GM23338 (cell line): ENCODE data around the gene ERF. TPM values are rescaled to one million over a fixed set of nuclear protein-coding genes. Genes with fewer than 3 reads are reported as not detected.
A peak's percentile ranks its signal among the peaks of the same experiment; 100 is the strongest.

Experiments
- ATAC-seq: fragments of 200-7000 bp; cut with Tn5 transposase; 3 replicates; pipeline ENCODE4 v1.9.1; 2020
- DNase-seq: peaks from one replicate; pipeline ENCODE4 v3.0.0-alpha.2; 2015; ENCODE audit warnings: low spot score
- H2AFZ ChIP-seq: fragments of 200-600 bp; sonication (generic); 2 replicates; pipeline ENCODE4 v1.8.0; 2016; ENCODE audit warnings: antibody characterized with exemption, mild to moderate bottlenecking, moderate library complexity
- H3F3A ChIP-seq: fragments of 200-600 bp; sonication (generic); replicated peaks from 2 replicates; pipeline ENCODE4 v1.8.0; 2017; ENCODE audit warnings: antibody characterized with exemption, mixed run types, low read depth
- H3K27ac ChIP-seq: fragments of 200-600 bp; sonication (generic); 2 replicates; pipeline ENCODE4 v1.6.1; 2016; ENCODE audit warnings: low read depth
- H3K27me3 ChIP-seq: fragments of 200-600 bp; sonication (generic); 2 replicates; pipeline ENCODE4 v1.8.0; 2016; ENCODE audit warnings: mild to moderate bottlenecking, mixed run types, moderate library complexity; ENCODE audit not compliant: insufficient read depth
- H3K36me3 ChIP-seq: fragments of 200-600 bp; sonication (generic); 2 replicates; pipeline ENCODE4 v1.8.0; 2016; ENCODE audit warnings: mild to moderate bottlenecking; ENCODE audit not compliant: insufficient read depth
- H3K4me1 ChIP-seq: fragments of 200-600 bp; sonication (generic); 2 replicates; pipeline ENCODE4 v1.8.0; 2016; ENCODE audit warnings: mild to moderate bottlenecking, moderate library complexity; ENCODE audit not compliant: insufficient read depth
- H3K4me2 ChIP-seq: fragments of 200-600 bp; sonication (generic); 2 replicates; pipeline ENCODE4 v1.7.1; 2017; ENCODE audit warnings: mixed run types
- H3K4me3 ChIP-seq: fragments of 200-600 bp; sonication (generic); 2 replicates; pipeline ENCODE4 v1.6.1; 2016; ENCODE audit warnings: mixed run types
- H3K79me2 ChIP-seq: fragments of 200-600 bp; sonication (generic); replicated peaks from 2 replicates; pipeline ENCODE4 v1.8.0; 2017; ENCODE audit warnings: mild to moderate bottlenecking; ENCODE audit not compliant: insufficient read depth
- H3K9me2 ChIP-seq: fragments of 200-600 bp; sonication (generic); 2 replicates; pipeline ENCODE4 v1.8.0; 2017; ENCODE audit not compliant: insufficient read depth
- H4K20me1 ChIP-seq: fragments of 200-600 bp; sonication (generic); replicated peaks from 2 replicates; pipeline ENCODE4 v1.8.0; 2017; ENCODE audit warnings: mild to moderate bottlenecking; ENCODE audit not compliant: insufficient read depth
- H3K27ac Mint-ChIP-seq: 2 replicates; pipeline ENCODE4 v1.8.0; 2020; ENCODE audit warnings: inconsistent platforms, mild to moderate bottlenecking, moderate library complexity, mixed read lengths
- H3K27me3 Mint-ChIP-seq: 3 replicates; pipeline ENCODE4 v1.8.0; 2022; ENCODE audit warnings: low read depth, mild to moderate bottlenecking, moderate library complexity, mixed read lengths, inconsistent platforms; ENCODE audit not compliant: insufficient read depth, poor library complexity
- H3K36me3 Mint-ChIP-seq: 3 replicates; pipeline ENCODE4 v1.8.0; 2021; ENCODE audit warnings: low read depth, mild to moderate bottlenecking, inconsistent platforms, moderate library complexity, mixed read lengths
- H3K4me1 Mint-ChIP-seq: 3 replicates; pipeline ENCODE4 v1.8.0; 2020; ENCODE audit warnings: mild to moderate bottlenecking, inconsistent platforms, mixed read lengths
- H3K4me3 Mint-ChIP-seq: 3 replicates; pipeline ENCODE4 v1.8.0; 2021; ENCODE audit warnings: moderate library complexity, mild to moderate bottlenecking, inconsistent platforms, mixed read lengths
- H3K9me3 Mint-ChIP-seq: 3 replicates; pipeline ENCODE4 v1.8.0; 2020; ENCODE audit warnings: moderate library complexity, mild to moderate bottlenecking, inconsistent platforms, mixed read lengths
- CREB1 ChIP-seq: fragments of 250-450 bp; sonication (Bioruptor Pico); IDR thresholded peaks from 2 replicates; pipeline ENCODE4 v1.5.0; 2020; ENCODE audit warnings: low read depth, mild to moderate bottlenecking, moderate library complexity
- EZH2 ChIP-seq: fragments of 200-600 bp; sonication (generic); IDR thresholded peaks from one replicate; pipeline ENCODE4 v1.8.0; 2017; ENCODE audit warnings: antibody characterized with exemption, mild to moderate bottlenecking, low read depth; ENCODE audit not compliant: unreplicated experiment
- EZH2phosphoT487 ChIP-seq: fragments of 200-600 bp; sonication (generic); IDR thresholded peaks from one replicate; pipeline ENCODE4 v1.8.1; 2018; ENCODE audit warnings: antibody characterized with exemption; ENCODE audit not compliant: unreplicated experiment
- NANOG ChIP-seq: IDR thresholded peaks from 2 replicates; pipeline ENCODE4 v1.6.1; 2016; ENCODE audit warnings: antibody characterized with exemption, borderline replicate concordance
- ZNF331 ChIP-seq: fragments of 250-450 bp; sonication (Bioruptor Pico); IDR thresholded peaks from 2 replicates; pipeline ENCODE4 v1.5.0; 2020; ENCODE audit warnings: low read depth, mild to moderate bottlenecking, moderate library complexity
- polyA plus RNA-seq: library from polyadenylated mRNA; unstranded; fragments of >200 nt; fragmentation: Nextera tagmentation; extraction: Ambion mirVana; gene quantifications from 2 replicates; pipeline ENCODE4 v1.2.1, GENCODE V29; 2016
- total RNA-seq: library from RNA; depleted of rRNA; stranded (reverse); fragments of >200 nt; shearing (Covaris generic); gene quantifications from 2 replicates; pipeline ENCODE4 v1.2.3, GENCODE V29; 2014
- TF ChIP-seq, protein P1 (sequence below): IDR thresholded peaks from one replicate; pipeline ENCODE4 v1.6.1; 2018; ENCODE audit warnings: antibody characterized with exemption; ENCODE audit not compliant: unreplicated experiment
- TF ChIP-seq, protein P2 (sequence below): IDR thresholded peaks from 2 replicates; pipeline ENCODE4 v1.6.1; 2016; ENCODE audit warnings: antibody characterized with exemption

ERF gene
- total and polyA plus RNA-seq, 2 experiments from 2014 or later = 29.4 to 49.4 TPM

DNA sequence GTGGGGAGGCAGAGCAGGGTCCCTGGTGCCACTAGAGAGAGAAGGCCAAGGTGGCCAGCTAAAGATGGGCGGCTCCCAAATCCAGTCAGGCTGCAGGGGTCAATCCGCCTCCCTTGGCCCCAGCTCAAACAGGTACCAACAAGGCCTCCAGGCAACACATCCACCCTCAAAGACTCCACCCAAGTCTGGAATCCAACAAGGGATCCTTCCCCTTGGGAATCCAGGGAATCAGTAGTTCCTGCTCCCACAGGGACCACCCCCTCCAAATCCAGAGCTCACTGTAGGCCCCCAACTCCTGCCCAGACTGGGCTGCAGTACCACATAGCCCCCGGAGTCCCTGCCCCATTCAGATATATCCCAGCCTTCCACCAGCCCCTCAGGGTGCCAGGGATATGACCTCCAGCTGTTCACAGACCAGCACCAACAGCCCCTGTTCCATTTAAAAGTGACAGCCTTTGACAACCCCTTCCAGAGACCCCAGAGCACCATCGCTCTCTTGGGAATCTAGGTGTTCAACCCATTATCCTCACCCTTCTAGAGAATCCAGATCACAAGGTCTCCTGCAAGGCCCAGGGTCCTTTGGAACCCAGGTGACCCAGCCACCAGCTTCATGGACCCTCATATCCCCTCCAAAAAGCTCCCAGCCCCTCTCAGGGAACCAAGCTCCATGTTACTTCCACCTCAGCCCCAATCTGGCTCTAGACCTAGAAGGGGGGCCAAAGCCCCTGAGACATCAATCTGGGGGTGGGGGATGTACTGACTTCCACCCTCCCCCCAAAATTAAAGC lies 3.2 kb downstream of the ERF start (continued):
- TF ChIP-seq, protein P1, sequence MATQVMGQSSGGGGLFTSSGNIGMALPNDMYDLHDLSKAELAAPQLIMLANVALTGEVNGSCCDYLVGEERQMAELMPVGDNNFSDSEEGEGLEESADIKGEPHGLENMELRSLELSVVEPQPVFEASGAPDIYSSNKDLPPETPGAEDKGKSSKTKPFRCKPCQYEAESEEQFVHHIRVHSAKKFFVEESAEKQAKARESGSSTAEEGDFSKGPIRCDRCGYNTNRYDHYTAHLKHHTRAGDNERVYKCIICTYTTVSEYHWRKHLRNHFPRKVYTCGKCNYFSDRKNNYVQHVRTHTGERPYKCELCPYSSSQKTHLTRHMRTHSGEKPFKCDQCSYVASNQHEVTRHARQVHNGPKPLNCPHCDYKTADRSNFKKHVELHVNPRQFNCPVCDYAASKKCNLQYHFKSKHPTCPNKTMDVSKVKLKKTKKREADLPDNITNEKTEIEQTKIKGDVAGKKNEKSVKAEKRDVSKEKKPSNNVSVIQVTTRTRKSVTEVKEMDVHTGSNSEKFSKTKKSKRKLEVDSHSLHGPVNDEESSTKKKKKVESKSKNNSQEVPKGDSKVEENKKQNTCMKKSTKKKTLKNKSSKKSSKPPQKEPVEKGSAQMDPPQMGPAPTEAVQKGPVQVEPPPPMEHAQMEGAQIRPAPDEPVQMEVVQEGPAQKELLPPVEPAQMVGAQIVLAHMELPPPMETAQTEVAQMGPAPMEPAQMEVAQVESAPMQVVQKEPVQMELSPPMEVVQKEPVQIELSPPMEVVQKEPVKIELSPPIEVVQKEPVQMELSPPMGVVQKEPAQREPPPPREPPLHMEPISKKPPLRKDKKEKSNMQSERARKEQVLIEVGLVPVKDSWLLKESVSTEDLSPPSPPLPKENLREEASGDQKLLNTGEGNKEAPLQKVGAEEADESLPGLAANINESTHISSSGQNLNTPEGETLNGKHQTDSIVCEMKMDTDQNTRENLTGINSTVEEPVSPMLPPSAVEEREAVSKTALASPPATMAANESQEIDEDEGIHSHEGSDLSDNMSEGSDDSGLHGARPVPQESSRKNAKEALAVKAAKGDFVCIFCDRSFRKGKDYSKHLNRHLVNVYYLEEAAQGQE = no peak
- TF ChIP-seq CREB1 = no peak

DNA sequence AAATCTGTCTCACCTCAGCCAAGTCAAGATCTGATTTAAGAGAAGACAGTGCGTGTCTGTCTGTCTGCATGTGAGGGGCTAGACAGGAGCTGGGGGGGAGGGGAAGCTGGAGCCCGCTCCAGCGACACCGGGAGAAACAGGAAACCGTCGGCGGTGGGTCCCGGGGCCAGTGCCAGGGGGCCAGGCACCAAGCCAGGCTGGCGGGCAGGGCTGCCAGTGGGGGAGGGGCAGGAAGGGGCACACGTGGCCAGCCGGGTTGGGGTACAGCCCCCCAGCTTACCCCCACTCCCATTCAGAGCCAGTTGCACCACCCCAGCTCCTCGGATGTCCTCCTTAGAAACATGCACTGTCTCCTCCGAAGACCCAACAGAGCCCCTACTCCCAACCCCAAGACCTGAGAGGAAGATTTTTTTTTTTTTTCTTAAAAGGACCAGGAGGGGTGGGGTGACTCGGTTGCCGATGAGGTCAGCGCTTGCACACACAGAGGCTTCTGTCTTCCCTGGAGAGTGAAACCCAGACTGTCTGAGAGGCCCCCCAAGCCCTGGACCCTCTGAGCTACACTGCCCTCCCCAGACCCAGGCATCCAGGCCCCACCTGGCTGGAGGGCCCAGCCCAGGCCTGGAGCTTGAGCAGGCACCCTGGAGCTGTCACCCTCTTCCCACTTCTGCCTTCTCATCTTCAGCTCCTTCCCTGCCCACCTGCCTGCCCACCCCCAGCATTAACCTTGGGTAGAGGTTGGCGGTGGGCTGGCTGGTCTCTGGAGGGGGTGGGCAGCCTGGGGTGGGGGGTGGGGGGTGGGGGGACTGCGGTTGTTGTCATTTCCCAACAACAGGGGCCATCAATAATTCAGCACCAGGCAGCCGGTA lies 4.0 kb downstream of the ERF start:
- peaks cover 24% of the 10 kb centered on the region for H3K27me3 Mint-ChIP-seq
- no peaks in the 10 kb centered on the region for H3K36me3 ChIP-seq
- H3K4me2 ChIP-seq = peak overlapping the region; percentile 55; the same call in 1 of the 2 replicates
- ATAC-seq = no peak
- no peak overlapping the region for H3K27ac ChIP-seq
- H3K36me3 Mint-ChIP-seq = peaks cover 10% of the 10 kb centered on the region; the same call in 2 of the 3 replicates
- no peaks in the 10 kb centered on the region for H3K9me2 ChIP-seq
- TF ChIP-seq EZH2 (no peak), EZH2phosphoT487 (no peak), ZNF331 (CRISPR knock-in tag) (no peak), NANOG (no peak)
- TF ChIP-seq, protein P2, sequence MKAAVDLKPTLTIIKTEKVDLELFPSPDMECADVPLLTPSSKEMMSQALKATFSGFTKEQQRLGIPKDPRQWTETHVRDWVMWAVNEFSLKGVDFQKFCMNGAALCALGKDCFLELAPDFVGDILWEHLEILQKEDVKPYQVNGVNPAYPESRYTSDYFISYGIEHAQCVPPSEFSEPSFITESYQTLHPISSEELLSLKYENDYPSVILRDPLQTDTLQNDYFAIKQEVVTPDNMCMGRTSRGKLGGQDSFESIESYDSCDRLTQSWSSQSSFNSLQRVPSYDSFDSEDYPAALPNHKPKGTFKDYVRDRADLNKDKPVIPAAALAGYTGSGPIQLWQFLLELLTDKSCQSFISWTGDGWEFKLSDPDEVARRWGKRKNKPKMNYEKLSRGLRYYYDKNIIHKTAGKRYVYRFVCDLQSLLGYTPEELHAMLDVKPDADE = no peak
- no peaks in the 10 kb centered on the region for H3K27me3 ChIP-seq
- H3K27ac Mint-ChIP-seq = 0 out of 2 replicates have a peak overlapping the region, but pooled peaks have one; percentile 62
- 0 out of 3 replicates have a peak overlapping the region, but pooled peaks have one; percentile 16 for H3K4me3 Mint-ChIP-seq
- H2AFZ ChIP-seq = no peak overlapping the region
- no peaks in the 10 kb centered on the region; the same call in 2 of the 3 replicates for H3K9me3 Mint-ChIP-seq
- H4K20me1 ChIP-seq = no peaks in the 10 kb centered on the region; the same call in 1 of the 2 replicates
- DNase-seq = no peak
- H3K4me1 ChIP-seq = peaks cover 33% of the 10 kb centered on the region
- no peak overlapping the region for H3K4me3 ChIP-seq
- peaks cover 38% of the 10 kb centered on the region for H3K79me2 ChIP-seq
- peaks cover 18% of the 10 kb centered on the region for H3F3A ChIP-seq
- H3K4me1 Mint-ChIP-seq = peaks cover 38% of the 10 kb centered on the region
